ENCODE results near the gene HELZ2. TPM values are rescaled to one million over a fixed set of nuclear protein-coding genes. Genes with fewer than 3 reads are reported as not detected.
"Not testable (repeated sequence)": the region's sequence is repeated elsewhere in the genome, so short reads cannot be mapped to it uniquely, and the experiment has no call there.

HELZ2 gene
- total RNA-seq, 1 experiment from 2014 or later, result 135 TPM

DNA sequence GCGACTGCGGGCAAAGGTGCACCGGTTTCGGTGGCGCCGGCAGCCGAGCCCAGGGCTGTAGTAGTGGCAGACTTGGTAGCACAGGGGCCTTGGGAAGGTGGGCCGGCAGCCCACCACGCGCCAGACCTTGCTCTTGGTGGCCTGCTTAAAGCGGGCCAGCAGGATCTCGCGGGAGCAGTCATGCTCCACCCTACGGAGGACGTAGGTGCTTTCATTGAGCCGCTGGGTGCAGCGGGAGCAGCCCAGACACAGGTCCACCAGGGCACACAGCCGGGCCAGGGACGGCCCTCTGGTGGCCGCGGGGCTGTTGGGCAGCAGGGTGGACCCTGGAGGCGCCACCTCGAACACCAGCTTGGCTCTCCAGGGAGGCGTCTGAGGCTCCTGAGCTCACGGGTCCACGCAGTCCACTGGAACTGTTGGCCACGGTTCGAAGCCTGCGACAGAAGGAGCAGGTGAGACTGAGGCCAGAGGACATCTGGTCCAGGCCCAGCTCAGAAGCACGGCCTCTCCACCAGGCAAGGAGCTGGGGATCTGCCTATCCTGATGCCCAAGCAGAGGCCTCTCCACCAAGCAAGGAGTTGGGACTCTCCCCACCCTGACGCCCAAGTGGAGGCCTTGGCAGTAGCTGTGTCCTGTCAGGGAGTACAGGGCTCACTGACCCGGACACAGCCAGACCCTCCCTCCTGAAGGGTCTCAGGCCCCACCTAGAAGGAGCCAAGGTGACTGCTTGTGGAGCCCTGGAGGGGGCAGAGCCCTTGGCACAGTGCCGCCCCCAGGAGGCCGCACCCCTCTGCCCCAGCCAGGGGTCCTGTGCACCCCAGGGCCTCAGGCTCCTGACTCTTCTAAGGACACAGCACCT is 1.0 kb downstream of the HELZ2 start:
- H3K4me1 Mint-ChIP-seq (ENCODE audit: low read depth, unreplicated experiment), result no peaks in the 10 kb centered on the region
- peak overlapping the region; percentile 88 for H3K27ac Mint-ChIP-seq (ENCODE audit: unreplicated experiment)
- H3K36me3 Mint-ChIP-seq (ENCODE audit: insufficient read depth, unreplicated experiment), result peaks cover 48% of the 10 kb centered on the region
- CTCF ChIA-PET, result interaction anchor here (1.4 to 4.2 kb wide), 3 partner anchors 9 to 69 kb away, joined by 4 to 32 read pairs (median 5); partner anchors contain the start of gene PTK6
- peak; percentile 55 for DNase-seq
- intact Hi-C loops (cut with micrococcal nuclease; ENCODE audit: unreplicated experiment), result no loop called here
- TF ChIP-seq, protein P1, sequence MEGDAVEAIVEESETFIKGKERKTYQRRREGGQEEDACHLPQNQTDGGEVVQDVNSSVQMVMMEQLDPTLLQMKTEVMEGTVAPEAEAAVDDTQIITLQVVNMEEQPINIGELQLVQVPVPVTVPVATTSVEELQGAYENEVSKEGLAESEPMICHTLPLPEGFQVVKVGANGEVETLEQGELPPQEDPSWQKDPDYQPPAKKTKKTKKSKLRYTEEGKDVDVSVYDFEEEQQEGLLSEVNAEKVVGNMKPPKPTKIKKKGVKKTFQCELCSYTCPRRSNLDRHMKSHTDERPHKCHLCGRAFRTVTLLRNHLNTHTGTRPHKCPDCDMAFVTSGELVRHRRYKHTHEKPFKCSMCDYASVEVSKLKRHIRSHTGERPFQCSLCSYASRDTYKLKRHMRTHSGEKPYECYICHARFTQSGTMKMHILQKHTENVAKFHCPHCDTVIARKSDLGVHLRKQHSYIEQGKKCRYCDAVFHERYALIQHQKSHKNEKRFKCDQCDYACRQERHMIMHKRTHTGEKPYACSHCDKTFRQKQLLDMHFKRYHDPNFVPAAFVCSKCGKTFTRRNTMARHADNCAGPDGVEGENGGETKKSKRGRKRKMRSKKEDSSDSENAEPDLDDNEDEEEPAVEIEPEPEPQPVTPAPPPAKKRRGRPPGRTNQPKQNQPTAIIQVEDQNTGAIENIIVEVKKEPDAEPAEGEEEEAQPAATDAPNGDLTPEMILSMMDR (IDR thresholded peaks at IDR 0.05; ENCODE audit: unreplicated experiment), result no peak
- H3K27me3 Mint-ChIP-seq (ENCODE audit: unreplicated experiment), result peaks cover 24% of the 10 kb centered on the region
- BruUV-seq (replicated peaks), result TSS peak; percentile 42
- H3K4me3 Mint-ChIP-seq (ENCODE audit: low read depth, unreplicated experiment), result peak overlapping the region; percentile 88
- H3K9me3 Mint-ChIP-seq (ENCODE audit: low read depth, unreplicated experiment), result no peaks in the 10 kb centered on the region

DNA sequence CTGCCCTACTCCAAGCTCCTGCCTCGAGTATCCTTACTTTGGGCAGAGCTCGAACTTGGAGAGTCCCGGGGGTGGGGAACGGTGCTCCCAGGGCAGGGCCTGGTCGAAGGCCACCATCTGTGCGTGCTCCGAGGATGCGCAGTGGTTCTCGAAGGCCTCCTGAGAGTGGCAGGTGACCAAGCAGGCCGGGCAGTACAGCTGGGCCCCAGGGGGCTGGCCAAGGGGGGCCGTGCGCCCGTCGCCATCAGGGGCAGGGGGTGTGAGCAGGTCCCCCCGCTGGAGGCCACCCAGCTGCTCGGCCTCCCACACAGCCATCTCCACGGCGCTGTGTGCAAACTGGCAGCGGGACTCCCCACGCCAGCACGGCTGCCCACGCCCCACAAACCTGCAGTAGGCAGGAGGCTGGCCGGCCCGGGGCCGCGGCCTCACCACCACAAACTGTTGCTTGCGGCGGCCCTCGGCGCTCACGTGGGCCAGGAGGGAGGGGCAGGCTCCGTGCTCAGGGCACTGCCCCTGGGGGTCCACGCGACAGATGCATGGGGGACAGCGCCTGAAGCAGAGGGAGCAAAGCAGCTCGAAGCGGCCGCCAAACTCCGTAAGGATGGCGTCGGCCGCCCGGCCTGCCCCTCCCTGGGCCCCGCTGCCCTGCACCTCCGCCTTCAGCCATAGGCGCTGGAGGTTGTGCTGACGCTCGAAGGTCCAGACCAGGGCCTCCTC is 1.8 kb downstream of the HELZ2 start:
- intact Hi-C loops (cut with micrococcal nuclease; ENCODE audit: unreplicated experiment), result no loop called here
- CTCF ChIA-PET, result interaction anchor here (4.2 kb wide), 1 partner anchor 35 kb away, joined by 32 read pairs; the partner anchor contains the start of gene PTK6
- peaks cover 55% of the 10 kb centered on the region for H3K36me3 Mint-ChIP-seq (ENCODE audit: insufficient read depth, unreplicated experiment)

DNA sequence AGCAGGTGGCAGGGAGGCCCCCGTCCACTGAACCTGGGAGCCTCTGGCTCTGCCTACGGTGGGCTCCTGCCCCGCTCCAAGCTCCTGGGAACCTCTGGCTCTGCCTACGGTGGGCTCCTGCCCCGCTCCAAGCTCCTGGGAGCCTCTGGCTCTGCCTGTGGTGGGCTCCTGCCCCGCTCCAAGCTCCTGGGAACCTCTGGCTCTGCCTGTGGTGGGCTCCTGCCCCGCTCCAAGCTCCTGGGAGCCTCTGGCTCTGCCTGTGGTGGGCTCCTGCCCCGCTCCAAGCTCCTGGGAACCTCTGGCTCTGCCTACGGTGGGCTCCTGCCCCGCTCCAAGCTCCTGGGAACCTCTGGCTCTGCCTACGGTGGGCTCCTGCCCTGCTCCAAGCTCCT is 3.0 kb downstream of the HELZ2 start:
- intact Hi-C loops (cut with micrococcal nuclease; ENCODE audit: unreplicated experiment); H3K27me3 Mint-ChIP-seq (ENCODE audit: unreplicated experiment); H3K4me3 Mint-ChIP-seq (ENCODE audit: low read depth, unreplicated experiment); H3K27ac Mint-ChIP-seq (ENCODE audit: unreplicated experiment); H3K4me1 Mint-ChIP-seq (ENCODE audit: low read depth, unreplicated experiment); H3K9me3 Mint-ChIP-seq (ENCODE audit: low read depth, unreplicated experiment); BruUV-seq (replicated peaks); DNase-seq: not testable (repeated sequence)
- CTCF ChIA-PET, result interaction anchor here (4.2 kb wide), 1 partner anchor 33 kb away, joined by 32 read pairs; the partner anchor contains the start of gene PTK6
- peaks cover 56% of the 10 kb centered on the region for H3K36me3 Mint-ChIP-seq (ENCODE audit: insufficient read depth, unreplicated experiment)

More for the DNA sequence above, 1.8 kb downstream of the HELZ2 start:
- DNase-seq, result no peak
- Mint-ChIP-seq H3K27me3 (ENCODE audit: unreplicated experiment) (peaks cover 16% of the 10 kb centered on the region), H3K4me3 (ENCODE audit: low read depth, unreplicated experiment) (no peak overlapping the region), H3K9me3 (ENCODE audit: low read depth, unreplicated experiment) (no peaks in the 10 kb centered on the region), H3K27ac (ENCODE audit: unreplicated experiment) (no peak overlapping the region), H3K4me1 (ENCODE audit: low read depth, unreplicated experiment) (no peaks in the 10 kb centered on the region)
- TF ChIP-seq, protein P1 (IDR thresholded peaks at IDR 0.05; ENCODE audit: unreplicated experiment), result no peak
- no TSS peak for BruUV-seq (replicated peaks)

DNA sequence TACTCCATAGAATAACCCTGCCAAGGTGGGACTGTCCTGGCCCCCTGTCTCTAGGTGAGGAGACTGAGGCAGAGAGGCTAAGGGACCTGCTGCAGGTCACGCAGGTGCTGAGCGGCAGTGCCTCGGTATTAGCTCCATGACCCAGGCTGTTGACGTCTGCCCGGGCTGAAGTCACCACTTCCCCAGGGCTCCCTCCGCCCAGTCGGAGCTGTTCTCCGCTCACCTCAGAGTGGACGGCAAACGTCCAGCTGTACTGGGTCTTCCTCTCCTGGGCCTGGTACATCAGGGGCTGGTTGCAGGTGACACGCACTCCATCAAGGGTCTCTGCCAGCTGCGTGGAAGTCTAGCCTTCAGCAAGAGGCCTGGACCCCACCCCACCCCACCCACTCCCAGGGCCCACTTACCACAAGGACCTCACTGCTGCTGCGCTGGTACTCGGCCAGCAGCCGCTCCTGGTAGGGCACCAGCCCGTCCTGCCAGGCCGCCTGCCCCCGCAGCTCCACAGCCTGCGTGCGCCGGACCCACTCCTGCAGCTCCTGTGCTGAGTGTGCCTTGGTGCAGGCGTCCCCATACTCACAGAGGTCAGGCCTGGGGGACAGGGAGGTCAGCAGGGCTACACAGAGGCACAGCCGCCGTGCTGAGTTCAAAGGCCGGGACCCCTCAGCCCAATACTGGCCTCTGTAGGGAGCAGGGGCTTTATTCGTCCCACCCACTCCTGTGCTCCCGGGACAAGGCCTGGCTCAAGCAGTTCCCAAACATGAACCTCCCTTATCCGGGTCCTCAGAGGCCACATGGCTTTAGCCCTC is 3.6 kb downstream of the HELZ2 start:
- TF ChIP-seq, protein P1 (IDR thresholded peaks at IDR 0.05; ENCODE audit: unreplicated experiment), result no peak
- CTCF ChIA-PET, result interaction anchor here (0.7 to 4.2 kb wide), 2 partner anchors 33 to 487 kb away, joined by 3 to 32 read pairs; partner anchors contain the start of gene PTK6
- intact Hi-C loops (cut with micrococcal nuclease; ENCODE audit: unreplicated experiment), result no loop called here
- H3K27me3 Mint-ChIP-seq (ENCODE audit: unreplicated experiment), result no peaks in the 10 kb centered on the region
- peaks cover 62% of the 10 kb centered on the region for H3K36me3 Mint-ChIP-seq (ENCODE audit: insufficient read depth, unreplicated experiment)
- H3K27ac Mint-ChIP-seq (ENCODE audit: unreplicated experiment), result no peak overlapping the region
- H3K9me3 Mint-ChIP-seq (ENCODE audit: low read depth, unreplicated experiment), result no peaks in the 10 kb centered on the region
- DNase-seq, result no peak
- no peak overlapping the region for H3K4me3 Mint-ChIP-seq (ENCODE audit: low read depth, unreplicated experiment)
- no TSS peak for BruUV-seq (replicated peaks)
- no peaks in the 10 kb centered on the region for H3K4me1 Mint-ChIP-seq (ENCODE audit: low read depth, unreplicated experiment)

All from Calu3 (cell line).